Loucy (cell line): ENCODE results near the gene KBTBD12.

Experiments used
- H2AFZ ChIP-seq: fragments of 200-600 bp; sonication (generic); 2 replicates; pipeline ENCODE4 v1.6.0; 2016; ENCODE audit warnings: antibody characterized with exemption, mild to moderate bottlenecking, low read length, moderate library complexity
- H3F3A ChIP-seq: fragments of 200-600 bp; 2 replicates; pipeline ENCODE4 v1.6.0; 2016; ENCODE audit warnings: antibody characterized with exemption, low read depth, mild to moderate bottlenecking
- H3K27me3 ChIP-seq: fragments of 200-600 bp; sonication (generic); 2 replicates; pipeline ENCODE4 v1.6.1; 2014; ENCODE audit warnings: low read length, mild to moderate bottlenecking; ENCODE audit not compliant: insufficient read depth, poor library complexity, severe bottlenecking
- H3K36me3 ChIP-seq: fragments of 200-600 bp; sonication (generic); 2 replicates; pipeline ENCODE4 v1.6.1; 2016; ENCODE audit warnings: low read length; ENCODE audit not compliant: insufficient read depth
- H3K4me1 ChIP-seq: fragments of 200-600 bp; sonication (generic); 2 replicates; pipeline ENCODE4 v1.5.1; 2014; ENCODE audit warnings: low read length, mild to moderate bottlenecking; ENCODE audit not compliant: insufficient read depth, poor library complexity, severe bottlenecking
- H3K4me2 ChIP-seq: fragments of 200-600 bp; sonication (generic); 2 replicates; pipeline ENCODE4 v1.6.0; 2014; ENCODE audit warnings: antibody characterized with exemption, low read length, low read depth, mild to moderate bottlenecking; ENCODE audit not compliant: poor library complexity, severe bottlenecking
- H3K4me3 ChIP-seq: fragments of 200-600 bp; sonication (generic); 2 replicates; pipeline ENCODE4 v1.5.1; 2014; ENCODE audit warnings: low read length, mild to moderate bottlenecking, mixed read lengths; ENCODE audit not compliant: poor library complexity, severe bottlenecking
- H3K79me2 ChIP-seq: fragments of 200-600 bp; sonication (generic); 2 replicates; pipeline ENCODE4 v1.6.1; 2014; ENCODE audit warnings: low read length; ENCODE audit not compliant: insufficient read depth
- H3K9ac ChIP-seq: fragments of 200-600 bp; sonication (generic); 2 replicates; pipeline ENCODE4 v1.6.0; 2014; ENCODE audit warnings: mild to moderate bottlenecking, low read depth, low read length, moderate library complexity; ENCODE audit not compliant: poor library complexity, severe bottlenecking
- H3K9me2 ChIP-seq: fragments of 200-600 bp; sonication (generic); replicated peaks from 2 replicates; pipeline ENCODE4 v1.6.1; 2016; ENCODE audit warnings: low read depth, low read length, mixed read lengths
- H3K9me3 ChIP-seq: fragments of 200-600 bp; sonication (generic); 2 replicates; pipeline ENCODE4 v1.6.1; 2014; ENCODE audit warnings: mild to moderate bottlenecking, antibody characterized with exemption, low read length, low read depth; ENCODE audit not compliant: insufficient read depth
- H4K20me1 ChIP-seq: fragments of 200-600 bp; sonication (generic); 2 replicates; pipeline ENCODE4 v1.6.0; 2014; ENCODE audit warnings: antibody characterized with exemption, low read length, mild to moderate bottlenecking; ENCODE audit not compliant: insufficient read depth, poor library complexity, severe bottlenecking
- EZH2phosphoT487 ChIP-seq: fragments of 200-600 bp; IDR thresholded peaks from 2 replicates; pipeline ENCODE4 v1.6.1; 2018; ENCODE audit warnings: antibody characterized with exemption, mild to moderate bottlenecking, moderate library complexity, borderline replicate concordance
- TF ChIP-seq, protein P1 (sequence below): fragments of 200-600 bp; sonication (generic); conservative IDR thresholded peaks from 2 replicates; pipeline ENCODE4 v1.5.1; 2014; ENCODE audit warnings: mild to moderate bottlenecking, antibody characterized with exemption, low read length

Gene KBTBD12

DNA sequence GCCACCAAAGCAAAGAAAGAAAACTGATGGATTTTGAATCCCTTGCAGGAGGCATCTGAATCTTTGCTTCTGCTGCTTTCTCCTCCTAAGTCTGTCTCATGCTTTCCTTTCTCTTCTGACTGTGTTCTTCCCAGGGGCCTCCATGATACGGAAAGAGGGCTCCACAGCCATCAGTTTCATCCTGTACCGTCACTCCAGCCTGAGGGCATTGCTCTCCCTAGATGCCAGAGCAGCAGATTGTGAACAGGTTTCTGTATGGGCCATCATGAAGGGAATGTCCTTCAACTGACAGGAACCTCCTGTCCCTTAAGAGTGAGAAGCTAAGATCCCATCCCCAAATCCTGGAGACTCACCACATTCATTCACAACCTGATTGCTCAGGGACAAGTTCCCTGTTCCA, 59.2 kb downstream of the KBTBD12 start:
- H3F3A ChIP-seq = no peaks in the 10 kb centered on the region
- no peaks in the 10 kb centered on the region for H4K20me1 ChIP-seq
- no peaks in the 10 kb centered on the region for H3K9me3 ChIP-seq

GRCh38 chr3:127975153-127976029, 60.4 kb downstream of the KBTBD12 start:
- Histone ChIP-seq H4K20me1 (no peaks in the 10 kb centered on the region), H3F3A (no peaks in the 10 kb centered on the region), H3K9me3 (no peaks in the 10 kb centered on the region), H3K4me1 (no peaks in the 10 kb centered on the region), H3K36me3 (no peaks in the 10 kb centered on the region), H3K79me2 (no peaks in the 10 kb centered on the region), H3K9me2 (no peaks in the 10 kb centered on the region), H3K27me3 (no peaks in the 10 kb centered on the region), H3K9ac (no peak overlapping the region), H2AFZ (no peak overlapping the region), H3K4me3 (no peak overlapping the region), H3K4me2 (no peak overlapping the region)
- TF ChIP-seq, protein P1, sequence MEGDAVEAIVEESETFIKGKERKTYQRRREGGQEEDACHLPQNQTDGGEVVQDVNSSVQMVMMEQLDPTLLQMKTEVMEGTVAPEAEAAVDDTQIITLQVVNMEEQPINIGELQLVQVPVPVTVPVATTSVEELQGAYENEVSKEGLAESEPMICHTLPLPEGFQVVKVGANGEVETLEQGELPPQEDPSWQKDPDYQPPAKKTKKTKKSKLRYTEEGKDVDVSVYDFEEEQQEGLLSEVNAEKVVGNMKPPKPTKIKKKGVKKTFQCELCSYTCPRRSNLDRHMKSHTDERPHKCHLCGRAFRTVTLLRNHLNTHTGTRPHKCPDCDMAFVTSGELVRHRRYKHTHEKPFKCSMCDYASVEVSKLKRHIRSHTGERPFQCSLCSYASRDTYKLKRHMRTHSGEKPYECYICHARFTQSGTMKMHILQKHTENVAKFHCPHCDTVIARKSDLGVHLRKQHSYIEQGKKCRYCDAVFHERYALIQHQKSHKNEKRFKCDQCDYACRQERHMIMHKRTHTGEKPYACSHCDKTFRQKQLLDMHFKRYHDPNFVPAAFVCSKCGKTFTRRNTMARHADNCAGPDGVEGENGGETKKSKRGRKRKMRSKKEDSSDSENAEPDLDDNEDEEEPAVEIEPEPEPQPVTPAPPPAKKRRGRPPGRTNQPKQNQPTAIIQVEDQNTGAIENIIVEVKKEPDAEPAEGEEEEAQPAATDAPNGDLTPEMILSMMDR = no peak
- TF ChIP-seq EZH2phosphoT487 = no peak

More for the DNA sequence above, 59.2 kb downstream of the KBTBD12 start:
- H3K4me3 ChIP-seq = no peak overlapping the region
- no peak overlapping the region for H3K9ac ChIP-seq
- no peaks in the 10 kb centered on the region for H3K9me2 ChIP-seq
- H3K4me2 ChIP-seq = no peak overlapping the region
- no peaks in the 10 kb centered on the region for H3K4me1 ChIP-seq
- H2AFZ ChIP-seq = no peak overlapping the region
- H3K79me2 ChIP-seq = no peaks in the 10 kb centered on the region
- TF ChIP-seq, protein P1 = no peak
- TF ChIP-seq EZH2phosphoT487 = no peak
- no peaks in the 10 kb centered on the region for H3K36me3 ChIP-seq
- H3K27me3 ChIP-seq = no peaks in the 10 kb centered on the region

DNA sequence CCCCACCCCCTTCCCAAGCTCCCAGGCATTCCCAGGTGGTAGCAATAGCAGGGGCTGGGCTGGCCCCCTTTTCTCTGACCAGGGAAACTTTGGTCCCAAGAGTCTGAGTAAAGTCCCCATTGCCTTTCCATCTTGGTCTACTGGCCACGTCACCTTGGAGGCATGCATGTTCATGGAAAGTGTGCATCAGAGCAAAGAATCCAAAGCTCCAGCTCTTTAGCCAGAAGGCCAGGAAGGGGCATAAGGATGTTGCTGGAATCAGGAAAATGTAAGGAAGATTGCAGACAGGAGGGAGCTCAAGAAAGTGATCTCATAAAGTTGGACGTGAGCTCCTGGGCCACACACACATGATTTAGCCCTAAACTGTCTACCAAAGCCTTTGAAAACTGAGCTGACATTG, 63.6 kb downstream of the KBTBD12 start:
- H3K9ac ChIP-seq = no peak overlapping the region
- no peaks in the 10 kb centered on the region for H3K4me1 ChIP-seq
- H2AFZ ChIP-seq = no peak overlapping the region
- TF ChIP-seq, protein P1 = no peak
- no peak overlapping the region for H3K4me3 ChIP-seq
- no peaks in the 10 kb centered on the region for H3F3A ChIP-seq
- no peaks in the 10 kb centered on the region for H3K9me3 ChIP-seq
- no peaks in the 10 kb centered on the region for H4K20me1 ChIP-seq
- no peak overlapping the region for H3K4me2 ChIP-seq
- H3K27me3 ChIP-seq = no peaks in the 10 kb centered on the region
- H3K79me2 ChIP-seq = no peaks in the 10 kb centered on the region
- no peaks in the 10 kb centered on the region for H3K36me3 ChIP-seq
- no peaks in the 10 kb centered on the region for H3K9me2 ChIP-seq
